Lower leg skin (tissue), 3 donors: ENCODE results near the gene ERC2.

Experiments used
- CTCF ChIP-seq, 3 donors: fragments of 450-650 bp; IDR thresholded peaks; one replicate each; pipeline ENCODE4 v1.5.1; 2016; ENCODE audit warnings: antibody characterized with exemption in 3 of 3, mild to moderate bottlenecking in 3 of 3, moderate library complexity in 2 of 3
- POLR2A ChIP-seq, 2 donors: fragments of 450-650 bp; IDR thresholded peaks; one replicate each; pipeline ENCODE4 v1.6.1; 2016 to 2017; ENCODE audit warnings: antibody characterized with exemption in 2 of 2, mild to moderate bottlenecking in 1 of 2, moderate library complexity in 1 of 2

DNA sequence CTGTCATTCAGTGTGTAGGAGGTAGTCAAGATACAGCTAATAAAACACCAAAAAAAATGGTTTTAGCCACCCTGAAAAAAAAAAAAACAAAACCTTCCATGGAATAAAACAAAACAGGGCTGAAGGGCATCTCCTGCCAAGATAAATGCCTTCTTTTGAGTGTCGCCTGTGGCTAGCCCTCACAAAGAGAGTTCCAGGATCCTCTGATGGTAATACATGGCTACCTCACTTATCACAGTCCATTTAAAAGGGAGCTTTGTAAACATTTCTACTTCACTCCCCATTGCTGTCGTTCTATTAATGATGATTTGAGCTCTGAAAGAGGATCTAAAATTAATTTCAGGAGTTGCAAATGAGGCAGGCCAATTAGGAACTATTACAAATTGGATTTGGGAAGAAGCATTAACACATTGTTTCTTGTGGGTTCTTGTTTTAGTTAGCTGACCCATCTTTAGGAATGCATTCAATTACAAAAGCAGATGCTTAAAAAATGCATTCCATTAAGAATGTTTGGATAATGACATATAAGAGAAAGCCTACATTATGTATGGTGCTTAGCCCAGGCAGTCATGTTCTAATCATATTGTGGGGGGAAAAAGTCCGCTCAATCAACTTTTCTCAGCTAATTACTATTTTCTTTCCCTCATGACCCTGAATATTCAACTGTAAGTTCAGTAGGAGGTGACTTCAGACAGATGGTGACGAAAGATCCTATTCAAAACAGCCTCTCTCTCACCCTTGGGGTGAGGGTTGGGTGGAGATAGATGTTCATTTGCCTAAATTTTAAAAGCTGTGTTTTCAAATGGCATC, 726.0 kb downstream of the ERC2 start:
- TF ChIP-seq POLR2A (IDR thresholded peaks at IDR 0.05) (no peak), CTCF (IDR thresholded peaks at IDR 0.05) (no peak)
